GM06990 (cell line): ENCODE measurements around the gene RGS14.

Source experiments
- DNase-seq: peaks from one replicate; pipeline ENCODE4 v3.0.0-alpha.2; 2011; ENCODE audit not compliant: insufficient read length; ENCODE audit errors: extremely low read depth
- H3K27me3 ChIP-seq: replicated peaks from 2 replicates; pipeline ENCODE4 v1.6.0; 2011; ENCODE audit warnings: low read length; ENCODE audit not compliant: control insufficient read depth, insufficient read depth
- H3K36me3 ChIP-seq: 2 replicates; pipeline ENCODE4 v1.5.1; 2011; ENCODE audit warnings: low read length; ENCODE audit not compliant: control insufficient read depth, insufficient read depth
- H3K4me3 ChIP-seq: replicated peaks from 2 replicates; pipeline ENCODE4 v1.5.1; 2011; ENCODE audit warnings: low read depth, mild to moderate bottlenecking, control low read depth, low read length
- CTCF ChIP-seq: IDR thresholded peaks from 2 replicates; pipeline ENCODE4 v1.5.1; 2011; ENCODE audit warnings: low read length, control low read depth, mild to moderate bottlenecking, inconsistent platforms; ENCODE audit not compliant: insufficient read depth, poor library complexity, severe bottlenecking

RGS14 gene

DNA sequence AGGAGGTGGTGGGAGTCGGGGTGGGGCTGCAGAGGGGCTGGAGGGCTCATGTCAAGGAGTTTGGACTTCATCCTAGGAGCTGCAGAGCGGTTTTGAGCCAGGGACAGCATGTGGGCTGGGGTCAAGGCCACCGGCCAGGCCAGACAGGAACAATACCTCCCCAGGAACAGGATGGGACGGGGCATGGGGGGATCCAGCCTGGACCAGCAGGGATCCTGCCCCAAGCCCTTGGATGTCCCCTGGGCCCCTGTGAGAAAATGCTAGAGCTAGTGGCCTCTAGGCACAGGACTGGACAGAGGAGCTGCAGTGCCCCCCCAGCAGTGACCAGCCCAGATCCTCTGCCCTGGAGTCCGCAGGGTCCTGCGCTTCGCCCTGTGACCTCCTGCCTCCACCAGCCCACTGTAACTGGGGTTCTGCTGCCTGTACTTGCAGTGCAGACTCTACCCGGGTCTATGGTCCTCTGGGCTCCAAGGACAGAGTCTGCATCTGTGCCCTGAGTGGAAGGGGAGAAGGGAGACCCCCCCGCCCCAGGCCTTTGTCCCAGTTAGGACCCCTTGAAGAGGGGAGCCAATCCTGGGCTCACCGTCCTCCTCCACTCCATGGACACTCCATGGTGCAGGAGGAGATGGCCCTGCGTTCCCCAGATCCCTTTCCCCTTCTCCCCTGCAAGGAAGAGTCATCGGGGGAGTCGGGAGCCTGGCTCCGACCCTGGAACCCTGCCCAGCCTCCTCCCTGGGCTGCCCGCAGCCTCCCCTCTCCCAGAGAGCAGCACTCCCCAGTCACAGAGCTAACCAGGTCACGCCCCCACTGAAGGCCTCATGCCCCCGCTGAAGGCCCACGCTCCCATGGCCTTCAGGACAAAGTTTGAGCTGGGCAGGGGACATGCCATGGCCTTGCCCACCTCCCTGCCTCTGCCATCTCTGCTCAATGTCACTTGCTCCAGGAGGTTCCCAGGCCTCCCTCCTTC is 43.1 kb upstream of the RGS14 start:
- no peak for DNase-seq
- peaks cover 2% of the 10 kb centered on the region; the same call in 1 of the 2 replicates for H3K36me3 ChIP-seq
- H3K27me3 ChIP-seq = no peaks in the 10 kb centered on the region
- H3K4me3 ChIP-seq = no peak overlapping the region
- TF ChIP-seq CTCF = no peak

DNA sequence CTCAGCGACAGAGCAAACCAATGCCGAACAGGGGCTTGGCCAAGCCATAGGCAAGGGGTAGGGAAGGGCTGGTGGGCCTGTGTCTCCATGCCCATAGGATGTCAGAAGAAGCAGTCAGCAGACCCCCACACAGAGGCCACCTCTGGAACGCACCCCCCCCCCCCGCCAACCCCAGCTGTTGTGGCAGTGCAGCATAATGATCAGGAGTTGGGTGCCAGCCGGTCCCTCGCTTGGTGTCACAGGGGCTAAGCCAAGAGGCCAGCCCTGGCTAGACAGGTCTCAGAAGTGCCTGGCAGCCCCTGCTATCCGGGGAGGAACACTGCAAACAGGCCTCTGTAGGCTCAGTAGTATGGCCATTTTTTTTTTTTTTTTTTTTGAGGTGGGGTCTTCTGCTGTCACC is 42.3 kb upstream of the RGS14 start:
- Histone ChIP-seq H3K36me3 (peaks cover 2% of the 10 kb centered on the region; the same call in 1 of the 2 replicates), H3K27me3 (no peaks in the 10 kb centered on the region), H3K4me3 (no peak overlapping the region)
- no peak for DNase-seq
- no peak for TF ChIP-seq CTCF

DNA sequence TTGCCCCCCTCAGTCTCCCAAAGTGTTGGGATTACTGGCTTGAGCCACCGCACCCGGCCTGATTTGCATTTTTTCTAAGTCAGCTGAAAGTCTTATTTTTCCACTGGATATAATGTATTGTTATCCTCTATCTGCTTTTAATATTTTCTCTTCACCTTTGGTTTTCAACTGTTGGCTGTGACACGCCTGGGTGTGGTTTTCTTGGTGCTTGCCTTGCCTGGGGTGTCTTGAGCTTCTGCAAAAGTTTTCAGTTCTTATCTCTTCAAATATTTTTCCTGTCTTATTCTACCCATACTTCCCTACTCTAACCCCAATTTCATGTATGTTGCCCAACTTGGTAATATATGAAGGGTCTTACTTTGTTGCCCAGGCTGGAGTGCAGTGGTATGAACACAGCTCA is 41.7 kb upstream of the RGS14 start:
- Histone ChIP-seq H3K27me3 (no peaks in the 10 kb centered on the region), H3K36me3 (peaks cover 2% of the 10 kb centered on the region), H3K4me3 (no peak overlapping the region)
- TF ChIP-seq CTCF = no peak
- no peak for DNase-seq

DNA sequence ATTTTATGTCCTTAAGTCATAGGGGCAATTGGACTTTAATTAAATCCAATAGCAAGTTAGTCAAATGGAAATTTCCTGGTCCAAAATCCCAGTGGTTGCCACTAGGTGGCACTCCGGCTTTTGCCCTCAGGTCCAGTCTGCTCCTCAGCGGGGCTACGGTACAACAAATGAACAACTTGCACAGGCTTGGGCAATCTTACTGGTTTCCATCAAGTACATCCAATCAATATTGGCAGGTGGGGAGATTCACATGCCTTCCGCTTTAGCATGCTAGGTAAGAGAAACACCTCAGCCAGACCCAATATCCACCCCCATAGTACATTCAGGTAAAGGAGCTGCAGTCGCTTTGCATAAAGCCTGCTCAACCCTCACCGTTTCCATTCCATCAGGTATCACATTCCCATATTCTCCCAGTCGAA is 39.8 kb upstream of the RGS14 start:
- TF ChIP-seq CTCF = peak; percentile 84
- H3K36me3 ChIP-seq = peaks cover 2% of the 10 kb centered on the region
- no peak overlapping the region for H3K4me3 ChIP-seq
- H3K27me3 ChIP-seq = no peaks in the 10 kb centered on the region
- no peak for DNase-seq

DNA sequence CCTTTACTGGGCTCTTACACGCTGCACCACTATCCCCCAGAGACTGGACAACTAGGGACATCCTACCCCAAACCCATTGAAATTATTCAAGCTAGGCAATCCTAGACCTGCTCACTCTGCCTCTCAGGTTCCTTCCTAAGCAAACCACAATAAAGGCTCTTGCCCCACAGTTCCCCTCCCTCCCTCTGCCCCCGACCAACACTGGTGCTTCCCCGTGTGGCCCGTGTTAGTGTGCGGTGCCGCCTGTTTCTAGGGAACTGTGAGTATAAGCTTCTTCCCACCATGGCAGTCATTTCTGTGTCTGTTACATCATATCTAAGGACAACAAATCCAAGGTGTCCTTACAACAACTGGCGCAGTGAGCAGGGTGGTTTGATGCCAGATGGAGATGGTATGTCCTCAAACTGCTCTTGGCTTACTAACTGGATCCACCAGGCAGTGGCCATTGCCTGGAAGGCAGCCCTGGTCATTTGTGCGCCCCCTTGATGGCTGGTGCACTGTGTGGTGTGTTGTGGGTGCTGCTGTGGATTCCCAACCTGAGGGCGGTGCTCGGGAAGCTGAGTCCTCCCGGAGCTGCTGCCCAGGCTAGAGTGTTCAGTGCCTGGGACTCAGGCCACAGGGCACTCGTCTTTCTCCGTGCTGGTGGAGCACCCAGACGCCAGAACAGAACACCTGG is 37.7 kb upstream of the RGS14 start:
- no peaks in the 10 kb centered on the region for H3K27me3 ChIP-seq
- DNase-seq = no peak
- TF ChIP-seq CTCF = no peak

More for the DNA sequence above, 37.7 kb upstream of the RGS14 start:
- Histone ChIP-seq H3K36me3 (peaks cover 4% of the 10 kb centered on the region), H3K4me3 (no peak overlapping the region)
